IMR-90 (cell line): ENCODE results near the gene PIK3CA. TPM values are rescaled to one million over a fixed set of nuclear protein-coding genes. Genes with fewer than 3 reads are reported as not detected.

Source experiments
- ATAC-seq: fragments of 200-7000 bp; cut with Tn5 transposase; 2 replicates; pipeline ENCODE4 v1.9.1; 2020; ENCODE audit warnings: low read depth, mild to moderate bottlenecking, moderate library complexity
- BruUV-seq: library from RNA; stranded (reverse); fragments of 400-500 nt; replicated peaks from 2 replicates; lab custom pipeline; 2021; lab: Mats Ljungman, UMichigan
- CTCF ChIA-PET: fragments of 300-600 bp; formaldehyde crosslinking; extraction: SDS; loops from one replicate; lab custom pipeline; 2021; ENCODE audit warnings: antibody characterized with exemption; lab: Yijun Ruan, JAX
- POLR2A ChIA-PET: fragments of 300-600 bp; sonication (Branson Sonifier 250); formaldehyde crosslinking; loops from one replicate; lab custom pipeline; 2022; ENCODE audit warnings: antibody characterized with exemption; ENCODE audit not compliant: unreplicated experiment; lab: Charles Lee
- DNase-seq: peaks from one replicate; pipeline ENCODE4 v3.0.0; 2013
- H2AFZ ChIP-seq: replicated peaks from 2 replicates; pipeline ENCODE3; 2013; ENCODE audit warnings: low read length, mild to moderate bottlenecking; ENCODE audit not compliant: poor library complexity
- H2AK5ac ChIP-seq: 2 replicates; pipeline ENCODE4 v1.6.1; 2013; ENCODE audit warnings: low read depth, low read length, inconsistent platforms
- H2AK9ac ChIP-seq: replicated peaks from 2 replicates; pipeline ENCODE3; 2013; ENCODE audit warnings: mild to moderate bottlenecking, low read depth, low read length, moderate library complexity; ENCODE audit not compliant: poor library complexity
- H2BK120ac ChIP-seq: 2 replicates; pipeline ENCODE4 v1.6.1; 2013; ENCODE audit warnings: low read depth, low read length, inconsistent platforms
- H2BK15ac ChIP-seq: 3 replicates; pipeline ENCODE4 v1.6.1; 2013; ENCODE audit warnings: low read depth, low read length, inconsistent platforms
- H2BK20ac ChIP-seq: 2 replicates; pipeline ENCODE4 v1.6.1; 2013; ENCODE audit warnings: low read depth, mild to moderate bottlenecking, inconsistent platforms, low read length, moderate library complexity
- H2BK5ac ChIP-seq: 2 replicates; pipeline ENCODE4 v1.6.1; 2013; ENCODE audit warnings: mild to moderate bottlenecking, low read depth, low read length, inconsistent platforms; ENCODE audit not compliant: poor library complexity, severe bottlenecking
- H3K14ac ChIP-seq: replicated peaks from 2 replicates; pipeline ENCODE4 v1.6.1; 2013; ENCODE audit warnings: low read depth, low read length, inconsistent platforms
- H3K18ac ChIP-seq: 2 replicates; pipeline ENCODE4 v1.6.1; 2013; ENCODE audit warnings: low read depth, low read length, control low read depth
- H3K23ac ChIP-seq: 2 replicates; pipeline ENCODE4 v1.6.1; 2013; ENCODE audit warnings: low read depth, low read length, inconsistent platforms
- H3K27ac ChIP-seq: 2 replicates; pipeline ENCODE4 v1.5.1; 2013; ENCODE audit warnings: mild to moderate bottlenecking, control low read depth, low read length; ENCODE audit not compliant: insufficient read depth
- H3K27me3 ChIP-seq: 2 replicates; pipeline ENCODE4 v1.6.1; 2013; ENCODE audit warnings: low read length; ENCODE audit not compliant: control insufficient read depth, insufficient read depth
- H3K36me3 ChIP-seq: 2 replicates; pipeline ENCODE4 v1.6.1; 2013; ENCODE audit warnings: low read length, mixed read lengths; ENCODE audit not compliant: control insufficient read depth, insufficient read depth
- H3K4ac ChIP-seq: 2 replicates; pipeline ENCODE4 v1.6.1; 2013; ENCODE audit warnings: low read depth, low read length, inconsistent platforms
- H3K4me1 ChIP-seq: 2 replicates; pipeline ENCODE4 v1.6.1; 2013; ENCODE audit warnings: low read length, mixed read lengths; ENCODE audit not compliant: control insufficient read depth, insufficient read depth
- H3K4me2 ChIP-seq: 2 replicates; pipeline ENCODE4 v1.6.1; 2013; ENCODE audit warnings: low read depth, mild to moderate bottlenecking, control low read depth, low read length, moderate library complexity
- H3K4me3 ChIP-seq: 2 replicates; pipeline ENCODE4 v1.5.1; 2013; ENCODE audit warnings: low read depth, mild to moderate bottlenecking, control low read depth, low read length, moderate library complexity; ENCODE audit not compliant: insufficient read depth
- H3K56ac ChIP-seq: 2 replicates; pipeline ENCODE4 v1.6.1; 2013; ENCODE audit warnings: low read length, inconsistent platforms; ENCODE audit not compliant: insufficient read depth; ENCODE audit errors: extremely low read depth
- H3K79me1 ChIP-seq, 2 experiments: 2 replicates each; pipeline ENCODE4 v1.6.1; 2013; ENCODE audit warnings: low read length in 2 of 2, inconsistent platforms in 1 of 2, low read depth in 1 of 2
- H3K9ac ChIP-seq: 2 replicates; pipeline ENCODE4 v1.6.1; 2013; ENCODE audit warnings: low read depth, low read length, control low read depth
- H3K9me1 ChIP-seq: 2 replicates; pipeline ENCODE4 v1.6.1; 2013; ENCODE audit warnings: low read length, inconsistent platforms; ENCODE audit not compliant: insufficient read depth
- H3K9me3 ChIP-seq: 2 replicates; pipeline ENCODE4 v1.6.1; 2013; ENCODE audit warnings: low read length; ENCODE audit not compliant: control insufficient read depth, insufficient read depth
- H4K20me1 ChIP-seq: 2 replicates; pipeline ENCODE4 v1.6.1; 2013; ENCODE audit warnings: low read length, inconsistent platforms; ENCODE audit not compliant: insufficient read depth
- H4K5ac ChIP-seq: 2 replicates; pipeline ENCODE4 v1.6.1; 2013; ENCODE audit warnings: mild to moderate bottlenecking, low read depth, low read length, control low read depth
- H4K8ac ChIP-seq, 2 experiments: 2 replicates each; pipeline ENCODE4 v1.6.1; 2013; ENCODE audit warnings: low read depth in 2 of 2, low read length in 2 of 2, control low read depth in 1 of 2, inconsistent platforms in 1 of 2
- H4K91ac ChIP-seq: 2 replicates; pipeline ENCODE4 v1.6.1; 2013; ENCODE audit warnings: low read depth, low read length, inconsistent platforms; ENCODE audit not compliant: insufficient read depth
- ELK1 ChIP-seq: fragments of 150-350 bp; IDR thresholded peaks from 2 replicates; pipeline ENCODE4 v1.6.1; 2016; ENCODE audit warnings: low read depth, mild to moderate bottlenecking, low read length, moderate library complexity, borderline replicate concordance
- MAFK ChIP-seq: IDR thresholded peaks from 2 replicates; pipeline ENCODE4 v1.6.1; 2012; ENCODE audit warnings: low read depth, low read length, improper control_type of control experiment
- NFE2L2 ChIP-seq: fragments of 150-350 bp; IDR thresholded peaks from 2 replicates; pipeline ENCODE4 v1.6.1; 2016; ENCODE audit warnings: low read depth, mild to moderate bottlenecking, low read length
- WGBS, 2 experiments: methylation state at CpG; one replicate each; pipeline versions ENCODE4 v1.1.5 to v1.1.7; 2013; ENCODE audit warnings: missing lambda C conversion rate in 2 of 2; ENCODE audit not compliant: insufficient read length in 1 of 2; ENCODE audit errors: extremely low coverage in 2 of 2; 5-methylcytosine and 5-hydroxymethylcytosine counted together
- dilution Hi-C: fragments of 300-500 bp; cut with HindIII; formaldehyde crosslinking; loops from one replicate; pipeline ENCODE4 v1.14.3; 2018; ENCODE audit warnings: low sequenced_read_pairs; ENCODE audit not compliant: unreplicated experiment
- in situ Hi-C: fragments of 300-500 bp; cut with MboI; formaldehyde crosslinking; loops from 3 replicates; pipeline ENCODE4 v1.14.3; 2019; ENCODE audit warnings: low sequenced_read_pairs, inconsistent platforms, mixed read lengths
- intact Hi-C: fragments of 100-400 bp; cut with micrococcal nuclease; formaldehyde crosslinking; loops from 2 replicates; pipeline ENCODE4 v1.10.0; 2022
- polyA plus RNA-seq, 3 experiments: library from polyadenylated mRNA; depleted of rRNA; stranded (reverse); fragments of >200 nt; gene quantifications; 2 replicates each; pipeline ENCODE4 v1.2.3, GENCODE V29; 2012; ENCODE audit warnings: low replicate concordance in 1 of 3
- total RNA-seq: library from RNA; depleted of rRNA; stranded (reverse); fragments of >200 nt; gene quantifications from 2 replicates; pipeline ENCODE4 v1.2.3, GENCODE V29; 2012

PIK3CA gene
- total and polyA plus RNA-seq, 2 of the 4 experiments (the other 2 are of a cell fraction) = 5.7 to 22.4 TPM

DNA sequence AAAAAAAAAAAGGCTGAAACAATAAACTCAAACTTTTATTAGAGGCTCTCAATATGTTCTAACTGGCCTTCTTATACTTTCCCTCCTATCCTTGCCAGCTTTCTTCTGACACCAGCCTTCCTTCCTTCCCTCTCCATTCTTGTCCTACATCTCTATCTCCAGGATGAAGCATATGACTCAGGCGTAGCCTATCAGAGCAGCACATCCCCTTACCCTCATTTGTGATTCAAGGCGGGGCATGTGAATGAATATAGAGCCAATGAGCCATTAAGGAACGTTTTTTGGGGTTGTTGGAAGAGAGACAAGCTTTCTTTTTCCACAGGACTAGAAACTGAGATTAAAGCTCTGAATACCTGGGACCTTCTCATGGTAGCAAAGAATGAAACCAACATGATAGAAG, 127.8 kb downstream of the PIK3CA start:
- Histone ChIP-seq H3K14ac (no peak overlapping the region; the same call in 1 of the 2 replicates), H3K18ac (no peak overlapping the region), H3K4ac (no peak overlapping the region), H3K4me3 (no peak overlapping the region), H4K8ac (no peak overlapping the region), H3K4me2 (no peak overlapping the region), H4K91ac (no peak overlapping the region), H2BK120ac (no peak overlapping the region), H4K5ac (no peak overlapping the region), H3K27me3 (peaks cover 4% of the 10 kb centered on the region; the same call in 1 of the 2 replicates), H3K36me3 (no peaks in the 10 kb centered on the region), H2AK9ac (no peak overlapping the region), H2BK15ac (no peak overlapping the region), H3K9ac (no peak overlapping the region), H3K9me1 (no peaks in the 10 kb centered on the region), H3K9me3 (no peaks in the 10 kb centered on the region), H2AFZ (no peak overlapping the region), H3K27ac (no peak overlapping the region), H2AK5ac (no peak overlapping the region), H3K79me1 (no peaks in the 10 kb centered on the region), H4K20me1 (no peaks in the 10 kb centered on the region), H3K56ac (no peak overlapping the region), H2BK5ac (no peak overlapping the region), H3K23ac (no peak overlapping the region), H3K4me1 (no peaks in the 10 kb centered on the region), H2BK20ac (no peak overlapping the region)
- no peak for DNase-seq
- TF ChIP-seq NFE2L2 = no peak
- TF ChIP-seq ELK1 = no peak
- no peak for TF ChIP-seq MAFK
- no peak for ATAC-seq
- WGBS, 2 experiments = no CpG with 5 or more reads among the region's 3 CpGs
- BruUV-seq = no TSS peak
- dilution Hi-C loops (loop anchor here (25.0 kb wide), 1 partner anchor 164 kb away; no protein-coding TSS in a partner anchor), in situ Hi-C loops (no loop called here), intact Hi-C loops (loop anchor here (10.0 kb wide), 1 partner anchor 851 kb away; no protein-coding TSS in a partner anchor)
- POLR2A ChIA-PET = no interaction called here
- CTCF ChIA-PET = interaction anchor here (0.7 to 1.0 kb wide), 4 partner anchors 11 to 171 kb away, joined by 3 to 8 read pairs (median 4); no protein-coding TSS in a partner anchor
